GM19438 (cell line): Measurements from ENCODE around the gene GARNL3.

ENCODE experiments used
- ATAC-seq: cut with Tn5 transposase; IDR thresholded peaks from one replicate; pipeline ENCODE4 v1.9.1; 2021; ENCODE audit warnings: low read depth; ENCODE audit not compliant: unreplicated experiment

GARNL3 gene

GRCh38 chr9:127232833-127233549 lies 31.6 kb upstream of the GARNL3 start:
- no peak for ATAC-seq

GRCh38 chr9:127233550-127233949 lies 31.0 kb upstream of the GARNL3 start:
- no peak for ATAC-seq

- no peak for ATAC-seq
These were observed 30.6 kb upstream of the GARNL3 start for GRCh38 chr9:127233989-127234388.

GRCh38 chr9:127237801-127238200 lies 26.8 kb upstream of the GARNL3 start:
- no peak for ATAC-seq

- ATAC-seq: no peak
These were observed 23.2 kb upstream of the GARNL3 start for GRCh38 chr9:127241354-127241753.

GRCh38 chr9:127244609-127245601 lies 19.7 kb upstream of the GARNL3 start:
- ATAC-seq: peak; percentile 100

- no peak for ATAC-seq
These were observed 18.9 kb upstream of the GARNL3 start for GRCh38 chr9:127245637-127246164.

GRCh38 chr9:127248241-127248640 lies 16.3 kb upstream of the GARNL3 start:
- no peak for ATAC-seq

- ATAC-seq: no peak
These were observed 14.7 kb upstream of the GARNL3 start for GRCh38 chr9:127249877-127250276.

- ATAC-seq: no peak
These were observed 13.6 kb upstream of the GARNL3 start for GRCh38 chr9:127250896-127251391.

- no peak for ATAC-seq
These were observed 11.9 kb upstream of the GARNL3 start for GRCh38 chr9:127252410-127253318.

GRCh38 chr9:127253446-127253845 lies 11.1 kb upstream of the GARNL3 start:
- no peak for ATAC-seq

- no peak for ATAC-seq
These were observed 8.9 kb upstream of the GARNL3 start for GRCh38 chr9:127255692-127256091.

GRCh38 chr9:127256324-127256723 lies 8.2 kb upstream of the GARNL3 start:
- no peak for ATAC-seq

- ATAC-seq: no peak
These were observed 5.7 kb upstream of the GARNL3 start for GRCh38 chr9:127258606-127259471.

- ATAC-seq: no peak
These were observed 2.0 kb upstream of the GARNL3 start for GRCh38 chr9:127262602-127263001.

GRCh38 chr9:127263237-127263636 lies 1.3 kb upstream of the GARNL3 start:
- ATAC-seq: no peak

GRCh38 chr9:127263664-127264063 lies 910 bp upstream of the GARNL3 start:
- ATAC-seq: no peak
